OCI-LY7 (cell line): ENCODE results near the gene BCL11A.

Experiments used
- CTCF ChIP-seq: fragments of 200-600 bp; sonication (generic); conservative IDR thresholded peaks from 2 replicates; pipeline ENCODE4 v1.5.1; 2014; ENCODE audit warnings: mild to moderate bottlenecking, antibody characterized with exemption, low read length, moderate library complexity, mixed read lengths
- EZH2phosphoT487 ChIP-seq: fragments of 200-600 bp; sonication (generic); IDR thresholded peaks from 2 replicates; pipeline ENCODE4 v1.6.1; 2018; ENCODE audit warnings: low read depth, borderline replicate concordance, mild to moderate bottlenecking, mixed run types, antibody characterized with exemption, low read length, moderate library complexity, mixed read lengths

GRCh38 chr2:60560734-60561644 is 7.5 kb upstream of the BCL11A start:
- peak; percentile 89 for TF ChIP-seq CTCF
- no peak for TF ChIP-seq EZH2phosphoT487
